K562 (cell line): ENCODE measurements around the gene C9orf50. TPM values are rescaled to one million over a fixed set of nuclear protein-coding genes. Genes with fewer than 3 reads are reported as not detected.

Source experiments
- BRF1 ChIP-seq: IDR thresholded peaks from 3 replicates; pipeline ENCODE4 v1.6.1; 2011; ENCODE audit warnings: borderline replicate concordance, mild to moderate bottlenecking; ENCODE audit not compliant: insufficient read length; ENCODE audit errors: extremely low read depth
- CBFB ChIP-seq: sonication (generic); formaldehyde crosslinking; IDR thresholded peaks from 2 replicates; pipeline ENCODE4 v1.4.0; 2020; ENCODE audit warnings: mild to moderate bottlenecking, missing genetic modification reagents
- EGR1 ChIP-seq: fragments of 450-650 bp; conservative IDR thresholded peaks from 2 replicates; pipeline ENCODE4 v1.6.1; 2017; ENCODE audit warnings: mild to moderate bottlenecking
- ETV5 ChIP-seq: sonication (generic); formaldehyde crosslinking; IDR thresholded peaks from 2 replicates; pipeline ENCODE4 v1.4.0; 2020; ENCODE audit warnings: low read depth, mild to moderate bottlenecking, missing genetic modification reagents
- GABPB2 ChIP-seq: fragments of 250-450 bp; sonication (Bioruptor Pico); conservative IDR thresholded peaks from 2 replicates; pipeline ENCODE4 v1.5.1; 2021; ENCODE audit warnings: mild to moderate bottlenecking
- HCFC1 ChIP-seq: IDR thresholded peaks from 2 replicates; pipeline ENCODE4 v1.6.1; 2012; ENCODE audit warnings: low read depth, low read length, improper control_type of control experiment
- HDAC3 ChIP-seq: fragments of 450-650 bp; IDR thresholded peaks from 2 replicates; pipeline ENCODE4 v1.6.1; 2018; ENCODE audit warnings: borderline replicate concordance, mild to moderate bottlenecking, moderate library complexity; ENCODE audit not compliant: partially characterized antibody
- KAT8 ChIP-seq: fragments of 450-650 bp; IDR thresholded peaks from 2 replicates; pipeline ENCODE4 v1.6.1; 2016; ENCODE audit warnings: low read depth, mild to moderate bottlenecking
- MED1 ChIP-seq: sonication (generic); formaldehyde crosslinking; IDR thresholded peaks from 2 replicates; pipeline ENCODE4 v1.8.1; 2023; ENCODE audit warnings: missing genetic modification reagents, borderline replicate concordance
- PTRF ChIP-seq: fragments of 450-650 bp; IDR thresholded peaks from 2 replicates; pipeline ENCODE4 v1.6.1; 2016; ENCODE audit warnings: mild to moderate bottlenecking, missing genetic modification characterization, missing compliant biosample characterization
- PYGO2 ChIP-seq: fragments of 450-650 bp; IDR thresholded peaks from 2 replicates; pipeline ENCODE4 v1.6.1; 2016; ENCODE audit warnings: mild to moderate bottlenecking, missing genetic modification characterization, moderate library complexity, missing compliant biosample characterization
- SAFB ChIP-seq: fragments of 200-400 bp; formaldehyde crosslinking; IDR thresholded peaks from 2 replicates; pipeline ENCODE4 v1.6.1; 2017; ENCODE audit warnings: low read depth, low read length, borderline replicate concordance
- SIN3B ChIP-seq: fragments of 450-650 bp; IDR thresholded peaks from 2 replicates; pipeline ENCODE4 v1.6.1; 2017; ENCODE audit warnings: low read depth, mild to moderate bottlenecking, moderate library complexity
- SMAD2 ChIP-seq: fragments of 150-350 bp; IDR thresholded peaks from 2 replicates; pipeline ENCODE4 v1.6.1; 2014; ENCODE audit warnings: low read depth, mild to moderate bottlenecking, low read length
- SMARCA5 ChIP-seq: fragments of 450-650 bp; IDR thresholded peaks from 2 replicates; pipeline ENCODE4 v1.6.1; 2016
- SMARCB1 ChIP-seq: IDR thresholded peaks from 2 replicates; pipeline ENCODE4 v1.6.1; 2011; ENCODE audit warnings: improper control_type of control experiment, low read depth; ENCODE audit not compliant: insufficient read length
- TAF1 ChIP-seq: IDR thresholded peaks from 2 replicates; pipeline ENCODE4 v1.6.1; 2011; ENCODE audit warnings: mild to moderate bottlenecking, low read length, moderate library complexity; ENCODE audit not compliant: insufficient read depth, control insufficient read depth, severe bottlenecking; ENCODE audit errors: extremely low read depth
- ZBED1 ChIP-seq: IDR thresholded peaks from 2 replicates; pipeline ENCODE4 v1.6.1; 2014
- ZNF12 ChIP-seq: sonication (generic); formaldehyde crosslinking; IDR thresholded peaks from 2 replicates; pipeline ENCODE4 v1.4.0; 2020; ENCODE audit warnings: mild to moderate bottlenecking, missing genetic modification reagents
- ZNF133 ChIP-seq: fragments of 250-450 bp; sonication (Bioruptor Pico); IDR thresholded peaks from 2 replicates; pipeline ENCODE4 v1.4.0; 2020; ENCODE audit warnings: mild to moderate bottlenecking
- ZNF324 ChIP-seq: fragments of 250-450 bp; sonication (Bioruptor Pico); IDR thresholded peaks from 2 replicates; pipeline ENCODE4 v1.4.0; 2020; ENCODE audit warnings: mild to moderate bottlenecking
- ZNF75A ChIP-seq: fragments of 450-650 bp; formaldehyde crosslinking; IDR thresholded peaks from 2 replicates; pipeline ENCODE4 v1.4.0; 2020; ENCODE audit warnings: mild to moderate bottlenecking
- ZSCAN29 ChIP-seq: fragments of 450-650 bp; IDR thresholded peaks from 2 replicates; pipeline ENCODE4 v1.6.1; 2017
- polyA plus RNA-seq, 8 experiments: library from polyadenylated mRNA; depleted of rRNA in 4 of 8; stranded (reverse) in 5 of 8; unstranded in 3 of 8; fragments of >200 nt; fragmentation: Nextera tagmentation in 2 of 8; fragmentation: Illumina TruSeq in 1 of 8; extraction: Ambion mirVana in 2 of 8; extraction: Trizol in 1 of 8; gene quantifications; 2 replicates each; pipeline versions ENCODE4 v1.2.1 to v1.2.3, GENCODE V29; 2011 to 2014; ENCODE audit warnings: inconsistent platforms in 1 of 8, missing spikeins in 1 of 8
- total RNA-seq, 7 experiments: library from RNA; depleted of rRNA in 6 of 7; stranded (reverse); fragments of >200 nt in 6 of 7; fragmentation: Illumina TruSeq in 2 of 7; extraction: Trizol in 2 of 7; gene quantifications; 2 replicates each; pipeline versions ENCODE4 v1.2.1 to v1.2.3, GENCODE V29; 2011 to 2021; ENCODE audit warnings: low replicate concordance in 1 of 7
- TF ChIP-seq, protein P1 (sequence below): fragments of 450-650 bp; IDR thresholded peaks from 2 replicates; pipeline ENCODE4 v1.6.1; 2016; ENCODE audit warnings: antibody characterized with exemption
- TF ChIP-seq, protein P2 (sequence below): fragments of 250-450 bp; sonication (Bioruptor Pico); IDR thresholded peaks from 2 replicates; pipeline ENCODE4 v1.5.0; 2021
- TF ChIP-seq, protein P3 (sequence below): fragments of 450-650 bp; formaldehyde crosslinking; IDR thresholded peaks from 2 replicates; pipeline ENCODE4 v1.4.0; 2022; ENCODE audit warnings: mild to moderate bottlenecking, moderate library complexity
- TF ChIP-seq, protein P4 (sequence below), 3 experiments: IDR thresholded peaks in 2 of 3; conservative IDR thresholded peaks in 1 of 3; 2 replicates each; pipeline ENCODE4 v1.5.1; 2011 to 2012; ENCODE audit warnings: low read length in 3 of 3, mild to moderate bottlenecking in 3 of 3, control low read depth in 2 of 3, improper control_type of control experiment in 1 of 3, inconsistent platforms in 1 of 3, low read depth in 1 of 3, mixed read lengths in 1 of 3, moderate library complexity in 1 of 3; ENCODE audit not compliant: insufficient read depth in 2 of 3

Gene C9orf50
- total and polyA plus RNA-seq, 9 of the 15 experiments (the other 6 are each of a cell fraction or from before 2014, with no cell fraction given): not detected

DNA sequence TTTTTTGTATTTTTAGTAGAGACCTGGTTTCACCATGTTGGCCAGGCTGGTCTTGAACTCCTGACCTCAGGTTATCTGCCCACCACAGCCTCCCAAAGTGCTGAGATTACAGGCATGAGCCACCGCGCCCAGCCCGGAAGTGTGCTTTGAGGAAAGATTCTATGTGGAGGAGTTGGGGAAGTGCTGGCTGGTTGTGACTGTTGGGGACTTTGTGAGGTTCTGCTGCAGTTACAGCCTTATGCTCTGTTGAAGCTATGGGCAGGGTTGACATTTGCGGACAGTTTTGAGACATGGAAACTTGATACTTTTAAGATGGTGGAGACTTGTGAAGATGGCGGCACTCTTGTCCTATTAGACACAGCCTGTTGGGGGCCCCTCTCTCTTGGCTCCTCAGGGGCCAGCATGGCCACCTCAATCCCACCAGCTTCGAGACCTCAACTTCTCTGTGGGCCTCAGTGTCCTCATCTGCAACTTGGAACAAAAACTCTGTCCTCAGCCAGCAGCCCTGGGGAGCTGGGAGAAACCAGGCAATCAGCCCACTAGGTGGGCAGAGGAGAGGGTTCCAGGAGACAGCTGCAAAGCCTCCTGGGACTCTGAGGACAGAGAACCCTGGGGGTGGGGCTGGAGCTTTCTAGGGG lies 24.9 kb downstream of the C9orf50 start (continued):
- no peak for TF ChIP-seq SMARCB1
- TF ChIP-seq KAT8: no peak
- TF ChIP-seq, protein P1, sequence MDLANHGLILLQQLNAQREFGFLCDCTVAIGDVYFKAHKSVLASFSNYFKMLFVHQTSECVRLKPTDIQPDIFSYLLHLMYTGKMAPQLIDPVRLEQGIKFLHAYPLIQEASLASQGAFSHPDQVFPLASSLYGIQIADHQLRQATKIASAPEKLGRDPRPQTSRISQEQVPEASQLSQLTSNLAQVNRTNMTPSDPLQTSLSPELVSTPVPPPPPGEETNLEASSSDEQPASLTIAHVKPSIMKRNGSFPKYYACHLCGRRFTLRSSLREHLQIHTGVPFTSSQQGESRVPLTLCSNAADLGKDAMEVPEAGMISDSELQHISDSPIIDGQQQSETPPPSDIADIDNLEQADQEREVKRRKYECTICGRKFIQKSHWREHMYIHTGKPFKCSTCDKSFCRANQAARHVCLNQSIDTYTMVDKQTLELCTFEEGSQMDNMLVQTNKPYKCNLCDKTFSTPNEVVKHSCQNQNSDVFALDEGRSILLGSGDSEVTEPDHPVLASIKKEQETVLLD: peak; percentile 76; the same call in 1 of the 2 replicates
- TF ChIP-seq ZNF75A (CRISPR knock-in tag): no peak
- TF ChIP-seq SIN3B: no peak
- no peak for TF ChIP-seq ZNF133
- no peak for TF ChIP-seq ZNF324 (CRISPR knock-in tag)
- no peak for TF ChIP-seq ZNF12
- TF ChIP-seq, protein P2, sequence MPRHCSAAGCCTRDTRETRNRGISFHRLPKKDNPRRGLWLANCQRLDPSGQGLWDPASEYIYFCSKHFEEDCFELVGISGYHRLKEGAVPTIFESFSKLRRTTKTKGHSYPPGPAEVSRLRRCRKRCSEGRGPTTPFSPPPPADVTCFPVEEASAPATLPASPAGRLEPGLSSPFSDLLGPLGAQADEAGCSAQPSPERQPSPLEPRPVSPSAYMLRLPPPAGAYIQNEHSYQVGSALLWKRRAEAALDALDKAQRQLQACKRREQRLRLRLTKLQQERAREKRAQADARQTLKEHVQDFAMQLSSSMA: no peak
- TF ChIP-seq, protein P3, sequence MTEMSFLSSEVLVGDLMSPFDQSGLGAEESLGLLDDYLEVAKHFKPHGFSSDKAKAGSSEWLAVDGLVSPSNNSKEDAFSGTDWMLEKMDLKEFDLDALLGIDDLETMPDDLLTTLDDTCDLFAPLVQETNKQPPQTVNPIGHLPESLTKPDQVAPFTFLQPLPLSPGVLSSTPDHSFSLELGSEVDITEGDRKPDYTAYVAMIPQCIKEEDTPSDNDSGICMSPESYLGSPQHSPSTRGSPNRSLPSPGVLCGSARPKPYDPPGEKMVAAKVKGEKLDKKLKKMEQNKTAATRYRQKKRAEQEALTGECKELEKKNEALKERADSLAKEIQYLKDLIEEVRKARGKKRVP (CRISPR knock-in tag): peak; percentile 77; the same call in 1 of the 2 replicates
- no peak for TF ChIP-seq MED1 (CRISPR knock-in tag)
- TF ChIP-seq BRF1: no peak
- no peak for TF ChIP-seq TAF1
- peak; percentile 86 for TF ChIP-seq PYGO2 (tag)
- peak; percentile 86 for TF ChIP-seq PTRF (tag)
- no peak for TF ChIP-seq ZBED1
- TF ChIP-seq GABPB2 (CRISPR knock-in tag): no peak
- TF ChIP-seq ETV5 (CRISPR knock-in tag): peak; percentile 95
- TF ChIP-seq SAFB: no peak
- TF ChIP-seq HDAC3: peak; percentile 86
- no peak for TF ChIP-seq CBFB (CRISPR knock-in tag)
- TF ChIP-seq SMARCA5: no peak; the same call in 1 of the 2 replicates
- no peak for TF ChIP-seq ZSCAN29
- TF ChIP-seq, protein P4, sequence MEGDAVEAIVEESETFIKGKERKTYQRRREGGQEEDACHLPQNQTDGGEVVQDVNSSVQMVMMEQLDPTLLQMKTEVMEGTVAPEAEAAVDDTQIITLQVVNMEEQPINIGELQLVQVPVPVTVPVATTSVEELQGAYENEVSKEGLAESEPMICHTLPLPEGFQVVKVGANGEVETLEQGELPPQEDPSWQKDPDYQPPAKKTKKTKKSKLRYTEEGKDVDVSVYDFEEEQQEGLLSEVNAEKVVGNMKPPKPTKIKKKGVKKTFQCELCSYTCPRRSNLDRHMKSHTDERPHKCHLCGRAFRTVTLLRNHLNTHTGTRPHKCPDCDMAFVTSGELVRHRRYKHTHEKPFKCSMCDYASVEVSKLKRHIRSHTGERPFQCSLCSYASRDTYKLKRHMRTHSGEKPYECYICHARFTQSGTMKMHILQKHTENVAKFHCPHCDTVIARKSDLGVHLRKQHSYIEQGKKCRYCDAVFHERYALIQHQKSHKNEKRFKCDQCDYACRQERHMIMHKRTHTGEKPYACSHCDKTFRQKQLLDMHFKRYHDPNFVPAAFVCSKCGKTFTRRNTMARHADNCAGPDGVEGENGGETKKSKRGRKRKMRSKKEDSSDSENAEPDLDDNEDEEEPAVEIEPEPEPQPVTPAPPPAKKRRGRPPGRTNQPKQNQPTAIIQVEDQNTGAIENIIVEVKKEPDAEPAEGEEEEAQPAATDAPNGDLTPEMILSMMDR (IDR thresholded peaks at IDR 0.05 in 2 of 3, conservative IDR thresholded peaks at IDR 0.05 in 1 of 3; ENCODE audit: insufficient read depth in 2 of 3, low read depth in 1 of 3, low read length in 3 of 3): no peak
- peak; percentile 40; the same call in 1 of the 2 replicates for TF ChIP-seq EGR1
- TF ChIP-seq SMAD2: no peak
- TF ChIP-seq HCFC1: no peak
